Naive B cell (primary cell): ENCODE results near the gene CSN3. TPM values are rescaled to one million over a fixed set of nuclear protein-coding genes. Genes with fewer than 3 reads are reported as not detected.
"Not testable (repeated sequence)": the region's sequence is repeated elsewhere in the genome, so short reads cannot be mapped to it uniquely, and the experiment has no call there.

Source experiments
- ATAC-seq, 2 donors: fragments of 150-1000 bp; cut with Tn5 transposase; 2 replicates each; pipeline ENCODE4 v1.10.0; 2021; ENCODE audit warnings: low read depth in 2 of 2, mild to moderate bottlenecking in 2 of 2, moderate library complexity in 2 of 2
- DNase-seq: peaks from one replicate; pipeline ENCODE4 v3.0.0; 2022
- H3K27ac Mint-ChIP-seq, 6 donors: one replicate each; pipeline ENCODE4 v1.8.0; 2020 to 2022; ENCODE audit warnings: mild to moderate bottlenecking in 6 of 6, mixed read lengths in 6 of 6, moderate library complexity in 5 of 6, inconsistent platforms in 2 of 6
- H3K27me3 Mint-ChIP-seq, 3 donors: one replicate each; pipeline ENCODE4 v1.8.0; 2021 to 2022; ENCODE audit warnings: mixed read lengths in 3 of 3, mild to moderate bottlenecking in 1 of 3
- H3K36me3 Mint-ChIP-seq, 2 donors: one replicate each; pipeline ENCODE4 v1.8.0; 2020 to 2022; ENCODE audit warnings: mixed read lengths in 2 of 2, inconsistent platforms in 1 of 2, mild to moderate bottlenecking in 1 of 2
- H3K4me1 Mint-ChIP-seq, 3 donors: one replicate each; pipeline ENCODE4 v1.8.0; 2020 to 2022; ENCODE audit warnings: mixed read lengths in 3 of 3, inconsistent platforms in 1 of 3, mild to moderate bottlenecking in 1 of 3, moderate library complexity in 1 of 3
- H3K4me3 Mint-ChIP-seq, 8 donors: one replicate each; pipeline ENCODE4 v1.8.0; 2020 to 2022; ENCODE audit warnings: mild to moderate bottlenecking in 8 of 8, mixed read lengths in 8 of 8, moderate library complexity in 8 of 8, inconsistent platforms in 2 of 8
- H3K9me3 Mint-ChIP-seq, 7 donors: one replicate each; pipeline ENCODE4 v1.8.0; 2020 to 2022; ENCODE audit warnings: mixed read lengths in 7 of 7, mild to moderate bottlenecking in 5 of 7, inconsistent platforms in 2 of 7, moderate library complexity in 1 of 7
- polyA plus RNA-seq, 6 donors: library from polyadenylated mRNA; unstranded; fragments of 300-500 nt; fragmentation: Illumina TruSeq; gene quantifications; one replicate each; pipeline ENCODE4 v1.2.3, GENCODE V29; 2021; ENCODE audit warnings: low read depth in 6 of 6

CSN3 gene, protein sequence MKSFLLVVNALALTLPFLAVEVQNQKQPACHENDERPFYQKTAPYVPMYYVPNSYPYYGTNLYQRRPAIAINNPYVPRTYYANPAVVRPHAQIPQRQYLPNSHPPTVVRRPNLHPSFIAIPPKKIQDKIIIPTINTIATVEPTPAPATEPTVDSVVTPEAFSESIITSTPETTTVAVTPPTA
- not detected for polyA plus RNA-seq

DNA sequence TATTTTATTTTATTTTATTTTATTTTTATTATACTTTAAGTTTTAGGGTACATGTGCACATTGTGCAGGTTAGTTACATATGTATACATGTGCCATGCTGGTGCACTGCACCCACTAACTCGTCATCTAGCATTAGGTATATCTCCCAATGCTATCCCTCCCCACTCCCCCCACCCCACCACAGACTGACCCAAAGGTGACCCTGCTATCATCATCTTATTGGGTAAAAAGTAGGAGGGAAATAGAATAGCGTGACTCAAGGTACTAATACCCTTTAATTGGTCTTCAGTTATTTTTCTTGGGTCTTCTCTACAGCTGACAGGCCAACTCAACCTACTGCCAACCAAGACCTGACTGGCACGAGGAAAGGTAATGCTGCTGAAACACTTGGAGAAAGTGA lies at the start of gene CSN3:
CSN3 (plus strand) TSS at position 301 of the 400 bp plus-strand sequence. CDS start 2,223 bp downstream, outside the sequence.
- ATAC-seq, H3K27ac Mint-ChIP-seq, H3K9me3 Mint-ChIP-seq, H3K36me3 Mint-ChIP-seq, DNase-seq, H3K4me1 Mint-ChIP-seq, H3K27me3 Mint-ChIP-seq, H3K4me3 Mint-ChIP-seq: not testable (repeated sequence)

- DNase-seq (no peak), ATAC-seq (no peak)
- Mint-ChIP-seq H3K27ac (no peak overlapping the region), H3K4me1 (no peaks in the 10 kb centered on the region), H3K27me3 (no peaks in the 10 kb centered on the region), H3K9me3 (peaks cover 0 to 2% (median 0%) of the 10 kb centered on the region in 7 donors), H3K4me3 (peak overlapping the region in 1 of 8 donors; percentile 3), H3K36me3 (no peaks in the 10 kb centered on the region)
These were observed 49.5 kb upstream of the CSN3 start for GRCh38 chr4:70192895-70193294.

GRCh38 chr4:70195425-70195824 lies 47.0 kb upstream of the CSN3 start, which contains the start of gene ODAM:
Gene ODAM, plus strand, starts transcription at chr4:70195725. Its CDS starts 819 bp downstream, at chr4:70196544.
- ATAC-seq, result no peak

GRCh38 chr4:70196857-70197256 lies 45.5 kb upstream of the CSN3 start:
- DNase-seq (no peak), ATAC-seq (no peak)
- Mint-ChIP-seq H3K4me1 (no peaks in the 10 kb centered on the region), H3K36me3 (no peaks in the 10 kb centered on the region), H3K27ac (no peak overlapping the region), H3K27me3 (no peaks in the 10 kb centered on the region), H3K9me3 (peaks cover 0 to 1% (median 0%) of the 10 kb centered on the region in 7 donors), H3K4me3 (no peak overlapping the region)

More at GRCh38 chr4:70195425-70195824, 47.0 kb upstream of the CSN3 start, which contains the start of gene ODAM:
- peaks cover 0 to 1% (median 0%) of the 10 kb centered on the region in 7 donors for H3K9me3 Mint-ChIP-seq
- H3K27me3 Mint-ChIP-seq, result no peaks in the 10 kb centered on the region
- no peaks in the 10 kb centered on the region for H3K36me3 Mint-ChIP-seq
- no peak within 1 kb of the TSS for H3K27ac Mint-ChIP-seq
- no peak within 1 kb of the TSS for H3K4me3 Mint-ChIP-seq
- DNase-seq, result no peak
- H3K4me1 Mint-ChIP-seq, result no peaks in the 10 kb centered on the region

- ATAC-seq (no peak), DNase-seq (no peak)
- Mint-ChIP-seq H3K9me3 (peaks cover 0 to 1% (median 0%) of the 10 kb centered on the region in 7 donors), H3K36me3 (no peaks in the 10 kb centered on the region), H3K4me1 (no peaks in the 10 kb centered on the region), H3K4me3 (no peak overlapping the region), H3K27ac (no peak overlapping the region), H3K27me3 (no peaks in the 10 kb centered on the region)
These were observed 44.6 kb upstream of the CSN3 start for GRCh38 chr4:70197842-70198241.

DNA sequence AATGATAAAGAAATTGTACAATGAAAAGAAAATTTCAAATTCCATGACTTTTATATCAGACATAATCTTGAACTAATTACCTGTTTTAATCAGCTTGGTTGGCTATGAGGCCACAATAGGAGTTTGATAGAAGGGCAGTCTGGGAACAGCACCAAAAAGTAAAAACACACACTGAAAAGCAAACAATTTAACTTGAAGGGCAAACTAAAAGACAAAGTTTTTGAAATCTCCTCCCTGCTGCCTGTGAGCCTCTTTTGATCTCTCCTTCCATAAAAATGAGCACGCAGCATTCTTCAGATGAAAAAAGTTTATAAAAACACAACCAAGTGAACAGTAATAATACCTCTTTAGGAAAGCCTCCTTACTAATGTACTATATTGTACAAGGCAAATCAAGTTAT lies 38.8 kb upstream of the CSN3 start:
- H3K4me1 Mint-ChIP-seq, result no peaks in the 10 kb centered on the region
- H3K9me3 Mint-ChIP-seq, result peaks cover 0 to 5% (median 0%) of the 10 kb centered on the region in 7 donors
- no peak overlapping the region for H3K4me3 Mint-ChIP-seq
- H3K27me3 Mint-ChIP-seq, result no peaks in the 10 kb centered on the region
- no peak overlapping the region for H3K27ac Mint-ChIP-seq
- H3K36me3 Mint-ChIP-seq, result no peaks in the 10 kb centered on the region
- no peak for ATAC-seq
- no peak for DNase-seq

- peaks cover 0 to 14% (median 9%) of the 10 kb centered on the region in 7 donors for H3K9me3 Mint-ChIP-seq
- not testable (repeated sequence) for DNase-seq, H3K4me3 Mint-ChIP-seq, H3K27me3 Mint-ChIP-seq, H3K36me3 Mint-ChIP-seq, ATAC-seq, H3K27ac Mint-ChIP-seq, H3K4me1 Mint-ChIP-seq
These were observed 29.6 kb upstream of the CSN3 start for GRCh38 chr4:70212752-70213151.

DNA sequence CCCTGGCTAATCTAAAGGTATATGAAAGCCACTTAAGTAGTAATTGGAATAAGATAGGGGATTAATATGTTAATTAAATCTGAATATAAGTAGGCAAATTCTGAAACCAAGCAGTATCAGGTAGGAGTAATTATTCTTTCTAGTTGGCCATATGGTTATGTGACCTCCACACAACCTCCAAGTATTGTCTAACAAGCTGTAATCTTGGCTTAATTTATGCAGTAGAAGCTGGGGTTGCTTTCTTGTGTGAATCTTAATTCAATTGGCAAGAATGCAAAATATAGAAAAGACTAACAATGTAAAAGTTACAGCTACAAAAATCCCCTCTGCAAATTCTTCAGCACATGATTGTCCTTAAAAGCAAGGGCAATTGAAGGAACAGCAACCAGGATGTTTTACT lies 26.3 kb upstream of the CSN3 start:
- not testable (repeated sequence) for DNase-seq, H3K4me3 Mint-ChIP-seq, H3K4me1 Mint-ChIP-seq, H3K9me3 Mint-ChIP-seq, ATAC-seq, H3K36me3 Mint-ChIP-seq, H3K27ac Mint-ChIP-seq, H3K27me3 Mint-ChIP-seq

DNA sequence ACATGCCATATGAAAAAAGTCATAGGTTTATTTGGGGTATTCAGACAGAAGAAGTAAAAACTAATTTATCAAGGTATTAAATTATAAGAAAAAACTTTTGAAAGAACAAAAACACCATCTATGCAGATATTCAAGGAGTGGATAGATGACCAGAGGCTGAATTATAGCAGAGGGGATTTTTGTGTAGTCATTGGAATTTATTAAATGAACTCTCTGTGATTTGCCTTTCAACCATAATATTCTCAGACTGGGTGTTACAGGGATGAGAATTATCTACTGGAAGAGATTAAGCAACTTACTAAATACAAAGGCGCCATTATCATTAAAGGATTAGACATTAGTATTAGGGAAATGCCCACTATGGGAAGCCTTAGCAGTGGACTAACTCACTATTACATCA lies 25.8 kb upstream of the CSN3 start:
- not testable (repeated sequence) for H3K9me3 Mint-ChIP-seq, H3K4me1 Mint-ChIP-seq, DNase-seq, ATAC-seq, H3K27ac Mint-ChIP-seq, H3K27me3 Mint-ChIP-seq, H3K36me3 Mint-ChIP-seq, H3K4me3 Mint-ChIP-seq

DNA sequence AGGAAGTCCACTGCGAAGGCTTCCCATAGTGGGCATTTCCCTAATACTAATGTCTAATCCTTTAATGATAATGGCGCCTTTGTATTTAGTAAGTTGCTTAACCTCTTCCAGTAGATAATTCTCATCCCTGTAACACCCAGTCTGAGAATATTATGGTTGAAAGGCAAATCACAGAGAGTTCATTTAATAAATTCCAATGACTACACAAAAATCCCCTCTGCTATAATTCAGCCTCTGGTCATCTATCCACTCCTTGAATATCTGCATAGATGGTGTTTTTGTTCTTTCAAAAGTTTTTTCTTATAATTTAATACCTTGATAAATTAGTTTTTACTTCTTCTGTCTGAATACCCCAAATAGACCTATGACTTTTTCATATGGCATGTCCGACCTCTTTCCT lies 21.0 kb upstream of the CSN3 start:
- not testable (repeated sequence) for ATAC-seq, H3K27ac Mint-ChIP-seq, H3K36me3 Mint-ChIP-seq, H3K27me3 Mint-ChIP-seq, H3K9me3 Mint-ChIP-seq, H3K4me1 Mint-ChIP-seq, H3K4me3 Mint-ChIP-seq, DNase-seq

- H3K27me3 Mint-ChIP-seq, H3K36me3 Mint-ChIP-seq, ATAC-seq, H3K4me3 Mint-ChIP-seq, H3K9me3 Mint-ChIP-seq, H3K4me1 Mint-ChIP-seq, H3K27ac Mint-ChIP-seq, DNase-seq: not testable (repeated sequence)
These were observed 20.6 kb upstream of the CSN3 start for GRCh38 chr4:70221818-70222217.

DNA sequence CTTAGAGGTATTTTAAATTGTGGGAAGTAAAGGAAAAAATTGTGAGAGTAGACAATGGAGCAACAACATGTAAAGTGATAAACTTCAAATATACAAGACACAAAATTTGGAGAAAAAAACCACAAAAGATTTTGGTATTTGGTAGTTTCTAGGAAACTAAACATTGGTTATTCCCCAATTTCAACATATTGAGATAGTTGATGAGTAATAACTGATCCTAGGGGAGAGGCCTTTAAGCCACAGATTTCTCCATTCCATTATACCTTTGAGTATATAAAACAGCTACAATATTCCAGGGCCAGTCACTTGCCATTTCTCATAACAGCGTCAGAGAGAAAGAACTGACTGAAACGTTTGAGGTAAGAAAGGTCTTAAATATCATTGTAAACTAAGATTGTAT lies 16.6 kb upstream of the CSN3 start, which contains the start of gene FDCSP:
FDCSP (plus strand) TSS at position 301 of the 400 bp plus-strand sequence. CDS start 5,071 bp downstream, outside the sequence.
- Mint-ChIP-seq H3K9me3 (peaks cover 0 to 2% (median 0%) of the 10 kb centered on the region in 7 donors), H3K4me3 (no peak within 1 kb of the TSS), H3K4me1 (no peaks in the 10 kb centered on the region), H3K27me3 (no peaks in the 10 kb centered on the region), H3K36me3 (no peaks in the 10 kb centered on the region), H3K27ac (no peak within 1 kb of the TSS)
- ATAC-seq (no peak), DNase-seq (no peak)

DNA sequence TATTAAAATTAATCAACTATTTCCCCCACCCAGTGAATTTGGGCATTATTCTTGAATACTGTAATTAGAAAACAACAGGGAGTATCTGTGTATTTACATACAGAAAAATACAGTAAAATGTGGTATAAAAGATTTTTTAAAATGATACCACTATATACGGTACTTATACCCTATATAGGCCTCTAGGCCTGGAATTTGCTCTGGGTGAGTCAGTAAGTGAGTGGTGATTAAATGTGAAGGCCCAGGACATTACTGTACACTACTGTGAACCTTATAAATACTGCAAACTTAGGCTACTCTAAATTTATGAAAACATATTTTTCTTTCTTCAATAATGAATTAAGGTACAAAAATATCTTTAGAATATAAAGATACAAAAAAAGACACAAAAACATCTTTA lies 6.3 kb upstream of the CSN3 start:
- Mint-ChIP-seq H3K4me1 (no peaks in the 10 kb centered on the region), H3K27me3 (no peaks in the 10 kb centered on the region), H3K4me3 (no peak overlapping the region), H3K27ac (no peak overlapping the region), H3K36me3 (no peaks in the 10 kb centered on the region), H3K9me3 (no peaks in the 10 kb centered on the region)
- ATAC-seq, result no peak
- DNase-seq, result no peak

DNA sequence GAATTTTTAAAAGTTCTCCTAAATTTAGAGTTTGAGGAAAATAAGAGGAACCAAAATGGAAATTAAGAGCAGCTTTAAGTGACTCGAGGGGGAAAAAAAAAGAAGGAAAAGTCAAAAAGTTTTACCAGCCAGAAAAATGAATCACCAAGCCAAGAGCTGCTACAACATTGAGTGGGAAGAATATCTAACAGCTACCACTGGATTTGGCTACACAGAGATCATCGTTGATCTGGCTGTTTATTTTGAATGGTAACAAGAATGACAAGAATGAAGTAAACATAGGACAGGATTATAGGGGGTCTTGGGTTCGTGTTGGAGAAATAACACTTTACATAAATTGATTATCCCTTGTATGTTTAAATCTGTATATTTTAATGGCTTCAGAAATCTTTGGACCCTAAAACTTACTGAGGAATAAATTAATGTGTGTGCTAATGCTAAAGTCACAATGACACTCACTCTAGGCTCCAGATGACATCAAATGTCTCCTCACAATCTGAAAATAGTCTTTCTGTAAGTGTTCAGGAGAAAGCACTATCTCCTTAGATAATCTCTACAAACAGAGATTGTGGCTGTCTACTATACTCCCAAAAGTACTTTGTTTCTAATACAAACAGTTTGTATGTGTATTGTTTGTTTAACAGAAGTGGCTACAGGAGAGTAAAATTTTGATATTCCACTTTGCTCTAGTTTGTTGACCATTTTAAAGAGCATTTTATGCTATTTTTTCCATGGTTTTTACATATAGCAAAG lies 3.1 kb upstream of the CSN3 start:
- DNase-seq, result no peak
- Mint-ChIP-seq H3K4me3 (no peak overlapping the region), H3K36me3 (no peaks in the 10 kb centered on the region)

More for the DNA sequence above, 3.1 kb upstream of the CSN3 start:
- Mint-ChIP-seq H3K9me3 (no peaks in the 10 kb centered on the region), H3K27ac (no peak overlapping the region), H3K4me1 (no peaks in the 10 kb centered on the region), H3K27me3 (no peaks in the 10 kb centered on the region)
- no peak for ATAC-seq
